DMS153 treated with DMSO at 0.1 percent for 48 hours (cell line): ENCODE measurements around the gene FHIT.

Experiments used
- DNase-seq: peaks from one replicate; lab custom pipeline; 2025; ENCODE audit not compliant: unreplicated experiment; lab: John Stamatoyannopoulos, UW

FHIT gene

DNA sequence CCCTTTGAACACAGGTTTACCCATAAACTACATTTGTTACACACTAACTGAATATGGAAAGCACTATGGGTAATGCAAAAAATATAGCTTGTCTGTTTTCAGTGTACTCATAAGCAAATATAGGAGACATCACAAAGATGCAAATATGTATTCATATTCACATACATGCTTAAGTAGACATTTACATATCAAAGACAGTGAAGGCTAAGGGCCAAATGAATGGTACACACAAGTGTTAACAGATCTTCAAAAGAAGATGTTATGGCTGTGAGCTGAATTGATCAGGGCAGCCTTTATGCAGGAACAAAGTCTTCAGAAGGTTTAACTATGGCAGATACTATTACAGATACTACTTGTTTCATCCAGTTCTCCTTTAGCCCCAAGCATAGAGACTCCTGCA, 384.1 kb downstream of the FHIT start:
- no peak for DNase-seq

DNA sequence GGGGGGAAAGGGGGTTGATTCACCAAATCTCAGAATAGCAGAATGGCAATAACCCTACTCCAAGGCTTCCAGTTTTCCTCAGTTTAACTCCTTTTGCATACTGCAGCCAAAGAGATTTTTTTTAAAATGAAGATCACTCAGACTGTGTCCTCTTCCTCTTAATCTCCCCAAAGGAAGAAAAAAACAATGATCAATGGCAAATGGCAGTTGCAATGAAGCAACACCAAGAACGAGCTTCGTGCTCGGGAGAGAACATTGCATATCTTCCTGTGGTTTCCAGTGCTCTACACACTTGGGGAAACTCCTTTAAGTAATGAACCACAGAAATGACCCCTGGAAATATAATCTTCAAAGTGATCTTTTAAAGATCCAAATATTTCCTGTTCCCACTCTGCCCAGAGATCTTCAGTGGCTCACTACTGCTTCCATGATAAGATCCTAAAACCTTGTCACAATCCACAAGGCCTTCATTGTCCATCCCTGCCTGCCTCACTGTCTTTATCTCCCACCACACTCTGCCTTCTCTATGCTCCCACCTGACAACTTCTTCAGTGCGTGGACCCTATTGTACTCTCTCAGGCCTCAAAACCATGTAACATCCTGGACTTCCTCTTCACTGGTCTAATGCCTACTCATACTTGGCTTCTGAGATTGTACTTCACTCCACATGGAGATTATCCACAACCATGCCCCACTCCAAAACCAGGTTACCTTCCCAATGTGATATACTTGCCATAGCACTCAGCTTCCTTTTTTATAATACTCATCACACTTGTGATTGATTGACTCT, 394.8 kb downstream of the FHIT start:
- DNase-seq, result no peak

DNA sequence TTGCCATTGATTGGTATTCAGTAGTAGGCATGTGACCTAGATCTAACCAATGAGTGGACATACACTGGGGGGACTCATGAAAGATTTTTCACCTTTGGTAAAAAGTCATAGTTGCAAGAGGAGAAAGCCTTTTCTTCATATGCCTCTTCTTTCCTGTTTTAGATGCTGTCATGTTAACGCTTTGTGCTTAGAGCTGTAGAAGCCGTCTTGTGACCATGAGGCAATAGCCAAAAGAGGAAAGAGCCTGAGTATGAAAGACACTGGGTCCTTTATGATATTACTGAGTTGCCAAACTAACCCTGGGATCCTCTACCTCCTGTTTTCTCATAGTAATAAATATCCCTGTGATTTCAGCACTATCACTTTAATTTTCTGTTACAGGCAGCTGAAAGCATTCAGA, 396.0 kb downstream of the FHIT start:
- DNase-seq, result no peak

DNA sequence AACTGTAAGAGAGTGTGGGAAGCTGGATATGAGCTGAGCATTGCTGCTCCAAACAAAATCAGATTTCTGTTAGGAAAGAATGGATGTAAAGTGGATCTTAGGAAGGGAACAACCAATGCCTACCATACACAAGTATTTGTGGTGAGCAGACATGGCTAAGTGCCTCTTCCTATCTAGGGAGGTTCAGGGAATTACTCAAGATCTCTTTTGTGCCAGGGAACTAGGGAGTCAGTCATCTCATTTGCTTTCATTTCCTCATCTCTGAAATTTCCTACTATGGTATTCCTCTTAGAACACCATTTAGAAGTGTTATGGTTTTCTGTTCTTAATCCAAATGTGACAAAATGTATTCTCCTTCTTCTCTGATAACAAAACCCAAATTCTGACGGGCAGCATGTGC, 396.5 kb downstream of the FHIT start:
- DNase-seq, result no peak

DNA sequence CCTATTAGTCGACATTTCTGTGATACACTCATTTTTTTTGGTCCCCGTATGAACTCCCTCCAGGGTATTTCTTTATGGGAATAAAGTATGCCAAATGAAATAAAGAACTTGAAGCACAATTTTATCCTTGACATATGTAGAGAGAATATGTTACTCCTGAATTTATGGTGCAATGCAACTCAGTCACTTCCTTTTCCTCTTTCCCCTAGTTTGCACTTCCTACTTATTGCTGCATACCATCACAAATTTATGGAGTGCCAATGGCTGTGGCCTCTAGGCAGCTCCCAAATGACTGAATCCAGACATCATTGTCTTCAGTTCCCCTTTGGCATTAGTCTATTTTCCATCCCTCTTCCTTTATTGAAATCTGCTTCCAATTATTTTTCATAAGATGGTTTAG, 403.5 kb downstream of the FHIT start:
- no peak for DNase-seq

DNA sequence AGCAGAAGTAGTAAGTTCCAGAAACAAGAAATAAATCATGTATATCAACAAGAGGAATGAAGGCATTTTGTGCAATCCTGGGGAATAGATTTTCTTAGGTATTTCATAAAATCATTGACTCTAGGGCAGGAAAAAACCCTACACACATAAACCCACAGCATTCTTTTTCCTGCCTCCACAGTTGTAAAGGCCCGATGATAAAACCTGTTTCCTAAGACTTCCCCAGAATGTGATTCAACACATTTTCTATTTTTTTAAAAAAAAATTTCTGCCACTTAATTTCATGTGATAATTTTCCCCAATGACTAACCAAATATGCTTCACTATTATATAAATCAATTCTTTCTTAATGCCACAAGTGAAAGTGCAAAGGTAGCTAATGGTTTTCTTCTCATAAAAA, 407.0 kb downstream of the FHIT start:
- no peak for DNase-seq

DNA sequence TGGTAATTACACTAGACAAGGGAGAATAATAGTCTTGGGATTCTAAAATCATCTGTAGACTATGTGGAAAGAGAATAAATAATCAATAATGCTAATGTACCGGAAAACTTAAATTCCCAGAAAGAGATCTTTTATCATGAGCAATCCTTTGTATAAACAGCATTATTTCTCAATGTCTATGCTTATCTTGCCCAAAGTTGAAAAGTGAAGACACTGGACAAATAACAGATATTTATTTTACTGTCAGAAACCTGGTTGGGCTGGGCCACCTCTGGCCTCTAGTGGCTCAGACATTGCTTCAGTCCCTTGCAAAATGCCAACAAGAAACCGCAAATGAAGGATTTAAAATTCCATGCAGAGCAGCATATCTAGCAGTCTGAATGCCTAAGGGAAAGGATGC, 409.9 kb downstream of the FHIT start:
- no peak for DNase-seq

DNA sequence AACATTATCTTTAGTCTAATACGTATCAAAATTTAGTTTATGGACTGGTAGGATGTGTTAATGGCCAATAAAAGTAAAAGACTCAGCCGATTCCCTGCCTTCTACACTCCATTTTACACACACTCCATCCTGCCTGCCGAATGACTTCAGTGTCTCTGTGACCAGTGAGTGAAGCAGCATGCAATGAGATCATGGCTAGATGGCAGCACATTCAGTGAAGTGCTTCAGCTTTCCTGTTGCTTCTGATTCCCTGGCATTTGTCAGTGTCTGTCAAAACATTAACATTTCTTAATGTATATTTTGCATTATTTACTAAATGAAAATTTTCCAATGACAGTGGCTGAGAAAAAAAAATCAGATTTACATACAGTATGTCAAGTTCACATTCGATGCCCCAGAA, 412.0 kb downstream of the FHIT start:
- DNase-seq, result no peak

DNA sequence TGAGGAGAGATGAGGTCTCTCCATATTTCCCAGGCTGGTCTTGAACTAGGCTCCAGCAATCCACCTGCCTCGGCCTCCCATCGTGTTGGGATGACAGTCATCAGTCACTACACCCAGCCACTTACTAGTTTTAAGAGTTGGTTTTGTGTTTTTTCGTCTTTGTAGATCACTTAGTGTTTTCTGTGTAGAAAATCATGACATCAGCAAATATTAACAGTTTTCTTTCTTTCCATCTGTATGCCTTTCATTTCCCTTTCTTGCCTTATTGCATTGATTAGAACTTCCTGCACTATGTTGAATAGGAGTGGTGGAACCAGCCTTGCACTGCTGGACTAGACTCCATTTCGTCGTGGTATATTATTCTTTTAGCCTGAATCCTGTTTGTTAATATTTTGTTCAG, 415.5 kb downstream of the FHIT start:
- DNase-seq, result no peak

DNA sequence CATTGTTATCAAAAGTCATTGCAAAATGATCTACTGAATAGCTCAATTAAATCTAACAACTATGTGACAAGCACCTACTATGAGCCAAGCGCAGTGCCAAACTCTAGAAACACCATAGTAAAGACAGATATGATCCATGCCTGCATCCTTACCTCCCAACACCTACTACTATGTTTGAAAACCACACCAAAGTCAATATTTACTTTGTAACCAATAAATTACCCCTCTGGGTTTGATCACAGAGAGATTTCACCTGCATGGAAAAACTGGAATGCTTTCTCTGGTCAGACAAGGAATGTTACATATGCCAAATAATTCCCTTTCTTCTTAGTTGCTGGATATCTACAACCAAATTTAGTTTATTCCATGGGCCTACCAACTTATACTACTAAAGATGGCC, 422.2 kb downstream of the FHIT start:
- DNase-seq, result peak; percentile 0

DNA sequence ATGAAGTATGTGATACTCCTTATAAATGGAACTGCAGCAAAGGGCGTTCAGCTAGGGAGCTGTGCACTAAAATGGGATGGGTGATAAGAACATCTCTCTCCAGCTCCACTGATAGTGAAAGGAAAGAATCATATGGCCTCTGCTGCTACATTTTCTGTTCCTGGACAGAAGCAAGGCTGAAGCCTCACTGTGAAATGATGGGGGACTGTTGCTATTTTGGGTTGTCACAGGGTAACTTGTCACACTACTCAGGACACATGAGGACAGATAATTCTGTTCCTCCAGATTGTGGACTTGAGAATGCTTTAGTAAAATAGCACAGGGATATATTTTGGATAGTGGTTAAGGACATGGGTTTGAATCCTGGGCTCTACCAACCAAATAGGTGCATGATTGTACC, 423.6 kb downstream of the FHIT start:
- DNase-seq, result no peak

DNA sequence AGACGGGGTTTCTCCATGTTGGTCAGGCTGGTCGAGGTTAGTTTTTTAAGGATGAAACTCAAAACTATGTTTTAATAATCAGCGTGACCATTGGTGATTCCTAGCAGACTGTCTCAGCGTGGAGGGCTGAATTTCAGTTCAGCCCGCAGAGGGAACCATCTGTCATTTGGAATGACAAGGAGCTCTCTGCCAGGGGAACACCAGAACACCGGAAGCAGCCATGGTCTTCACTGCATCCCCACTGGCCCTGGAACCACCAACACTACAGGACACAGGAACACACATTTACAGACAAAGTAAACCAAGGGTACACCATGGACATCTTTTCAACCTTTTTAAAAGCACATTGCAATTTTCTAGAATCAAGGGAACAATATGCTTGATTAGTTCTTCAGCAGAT, 424.7 kb downstream of the FHIT start:
- no peak for DNase-seq

DNA sequence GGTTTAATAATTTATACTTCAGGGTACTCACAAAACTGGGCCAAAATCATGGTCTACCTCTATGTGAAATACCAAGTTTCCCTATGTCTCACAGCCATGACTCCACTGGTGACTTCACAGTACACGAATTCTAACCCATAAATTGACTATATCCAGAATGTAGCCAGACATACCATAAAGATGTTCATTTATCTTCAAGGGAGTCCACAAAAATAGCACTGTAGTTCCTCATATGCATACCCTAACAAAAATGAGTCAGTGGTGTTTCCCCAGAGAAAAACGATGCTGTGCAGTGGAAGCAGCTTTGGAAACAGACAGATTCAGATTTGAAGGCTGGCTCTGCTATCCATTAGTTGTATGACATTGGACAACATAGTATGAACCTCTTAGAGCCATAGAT, 438.8 kb downstream of the FHIT start:
- DNase-seq, result no peak

DNA sequence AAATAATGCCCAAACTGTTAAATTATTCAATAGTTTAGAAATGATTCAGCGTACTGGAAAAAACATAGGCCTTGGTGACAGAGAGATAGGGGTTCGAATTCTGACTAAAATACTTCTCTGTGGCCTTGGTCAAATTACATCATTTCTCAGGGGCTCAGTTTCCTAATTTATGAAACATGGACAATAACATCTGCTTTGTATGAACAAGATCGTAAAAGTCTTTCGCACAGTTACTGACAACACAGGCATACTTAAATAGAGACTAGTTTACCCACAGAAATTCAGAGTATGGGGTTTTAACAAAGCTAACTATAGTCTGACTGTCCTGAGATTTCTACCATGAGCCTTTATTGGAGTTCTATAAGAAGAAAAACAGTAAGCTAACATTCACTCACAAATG, 440.4 kb downstream of the FHIT start:
- no peak for DNase-seq

DNA sequence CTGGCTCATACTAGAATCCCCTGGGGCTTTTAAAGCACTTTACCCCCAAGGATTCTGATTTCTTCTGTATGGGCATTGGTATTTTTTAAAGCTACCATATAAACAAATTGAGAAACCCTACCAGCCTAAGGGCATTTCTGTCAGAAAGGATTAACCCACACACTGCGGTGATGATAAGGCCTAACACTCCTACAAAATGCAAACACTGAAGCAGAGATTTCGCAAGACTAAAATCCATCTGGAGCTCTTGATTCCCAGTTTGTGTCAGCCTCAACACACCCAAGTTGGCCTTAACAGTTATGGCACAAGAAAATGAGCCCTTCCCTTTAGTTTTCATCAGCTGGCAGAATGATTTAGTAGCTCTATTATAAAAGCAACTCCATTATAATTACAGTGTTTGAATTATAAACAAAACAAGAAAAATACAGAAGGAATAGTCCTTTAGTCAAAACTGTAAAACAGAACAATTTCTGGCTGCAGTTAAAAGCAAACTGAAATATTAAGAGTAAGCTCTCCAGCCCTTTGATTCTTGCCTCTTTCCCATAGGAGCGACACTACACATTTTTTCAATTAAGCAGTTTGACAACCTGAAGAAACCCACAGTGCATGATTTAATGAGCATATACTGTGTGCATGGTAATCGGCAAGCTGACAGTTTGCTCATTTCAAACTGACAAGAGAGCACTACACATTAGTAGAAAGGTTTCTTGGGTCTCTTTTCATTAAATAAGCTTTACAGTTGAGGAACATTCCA, 441.2 kb downstream of the FHIT start:
- no peak for DNase-seq

DNA sequence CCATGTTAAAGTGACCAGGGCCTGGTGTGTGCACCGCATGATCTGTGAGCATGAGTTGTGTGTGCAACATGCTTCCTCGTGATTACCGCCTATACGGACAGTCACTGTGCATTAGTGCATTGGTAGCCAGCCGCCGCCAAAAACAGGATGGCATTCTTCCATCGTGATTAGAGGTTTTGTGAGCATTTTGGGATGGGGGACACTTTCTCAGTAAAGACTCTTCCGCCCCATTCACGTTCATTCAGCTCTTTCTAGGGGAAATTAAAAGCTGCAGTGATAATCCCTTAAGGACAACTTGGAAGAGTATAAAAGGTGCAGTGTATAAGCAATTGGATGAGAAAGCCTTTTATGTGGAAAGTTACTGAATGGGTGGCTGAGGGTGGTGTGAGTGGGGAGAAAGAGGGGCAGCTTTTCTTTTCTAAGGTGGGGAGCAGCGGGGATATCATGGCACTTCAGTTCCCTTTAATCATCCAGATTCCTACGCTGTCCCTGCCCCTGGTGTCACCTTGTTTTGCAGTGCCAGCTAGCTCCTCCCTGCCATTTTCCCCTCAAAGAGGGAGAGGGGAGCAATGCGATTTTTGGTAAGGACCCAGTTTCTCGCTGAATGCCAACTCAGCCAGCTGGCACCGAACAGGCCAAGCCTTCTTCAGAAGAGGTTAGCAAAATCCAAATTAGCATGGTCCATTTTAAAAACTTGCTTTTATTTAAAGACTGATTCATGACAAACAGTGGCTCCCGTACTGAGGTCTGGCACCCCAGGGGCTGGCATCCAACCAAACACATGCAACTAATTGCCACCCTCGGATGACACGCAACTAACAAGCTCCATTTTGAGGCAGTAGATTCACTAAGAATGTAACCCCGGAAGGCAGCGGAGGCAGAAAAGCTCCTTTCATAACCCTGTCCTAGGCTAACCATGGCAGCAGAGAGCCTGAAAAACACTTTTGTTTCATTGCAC, 447.8 kb downstream of the FHIT start:
- DNase-seq, result no peak

DNA sequence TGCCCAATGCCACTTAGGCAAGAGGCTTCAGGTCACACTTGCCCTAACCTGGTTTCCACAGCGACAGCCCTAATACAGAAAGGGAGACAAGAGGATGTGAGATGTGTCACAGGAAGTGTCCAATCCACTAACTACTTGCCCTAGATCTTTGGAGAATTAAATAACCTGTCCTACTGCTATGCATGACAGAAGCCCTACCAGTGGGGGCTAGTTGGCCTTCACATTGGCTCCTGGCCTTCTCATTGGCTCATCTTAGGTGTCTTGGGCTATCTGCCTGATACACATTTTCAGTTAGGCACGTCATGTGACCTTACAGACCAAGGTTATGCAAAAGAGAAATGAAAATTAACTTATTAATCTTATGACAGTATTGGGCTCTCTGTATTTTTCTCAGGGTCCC, 449.9 kb downstream of the FHIT start:
- DNase-seq, result no peak

DNA sequence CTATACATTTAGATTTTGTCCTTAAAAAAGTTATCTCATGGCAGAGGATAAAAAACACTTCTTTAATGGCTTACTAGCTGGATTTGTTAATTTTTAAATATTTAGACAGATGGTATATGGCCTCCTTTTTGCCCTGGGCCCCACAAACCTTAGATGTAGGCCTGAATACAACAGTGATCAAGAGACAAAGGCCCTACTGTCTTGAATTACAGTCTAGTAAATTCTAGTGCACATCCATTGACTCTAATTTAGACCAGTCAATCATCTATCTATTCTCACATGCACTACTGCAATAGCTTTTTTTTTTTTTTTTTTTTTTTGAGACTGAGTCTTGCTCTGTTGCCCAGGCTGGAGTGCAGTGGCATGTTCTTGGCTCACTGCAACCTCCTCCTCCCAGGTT, 452.8 kb downstream of the FHIT start:
- DNase-seq, result no peak

DNA sequence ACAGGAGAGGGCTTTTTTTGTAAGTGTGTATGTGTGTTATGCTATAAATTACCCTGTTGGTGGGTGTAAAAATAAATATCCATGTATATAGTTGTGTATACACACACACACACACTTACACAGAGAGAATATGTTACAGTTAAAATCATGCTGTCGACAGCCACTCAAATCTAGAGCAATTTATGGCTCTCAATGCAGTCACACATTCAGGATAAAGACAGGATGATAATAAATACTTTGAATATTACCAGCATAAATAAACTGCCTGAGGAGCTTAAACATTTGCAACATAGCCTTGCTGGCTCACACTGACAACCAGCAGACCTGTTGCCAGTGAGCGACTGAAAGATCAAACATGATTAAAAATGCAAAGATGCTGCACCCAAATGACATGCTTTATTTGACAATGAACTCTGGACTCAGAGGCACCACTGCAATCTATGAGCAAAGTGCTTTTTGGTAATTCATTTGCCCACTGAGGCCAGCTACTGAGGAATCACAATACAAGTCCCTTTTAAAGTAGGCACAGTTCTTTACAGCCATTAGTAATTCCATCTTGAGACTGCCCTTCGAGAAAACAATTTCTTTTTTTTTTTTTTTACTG, 458.9 kb downstream of the FHIT start:
- peak; percentile 0 for DNase-seq

DNA sequence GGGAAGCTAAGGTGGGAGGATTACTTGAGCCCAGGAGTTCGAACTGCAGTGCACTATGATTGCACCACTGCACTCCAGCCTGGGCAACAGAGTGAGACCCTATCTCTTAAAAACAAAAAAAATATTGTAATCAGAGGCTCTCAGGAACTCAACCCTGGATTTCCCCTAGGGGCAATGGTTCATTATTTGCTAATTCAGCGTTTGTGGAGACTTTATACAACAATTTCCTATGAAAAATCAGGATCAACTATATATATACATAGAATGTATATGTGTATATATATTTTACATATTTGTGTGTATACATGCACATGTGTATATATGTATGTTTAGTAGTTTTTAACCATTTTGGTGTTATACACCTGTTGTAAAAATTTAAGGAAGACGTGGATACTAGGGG, 463.1 kb downstream of the FHIT start:
- DNase-seq, result no peak

DNA sequence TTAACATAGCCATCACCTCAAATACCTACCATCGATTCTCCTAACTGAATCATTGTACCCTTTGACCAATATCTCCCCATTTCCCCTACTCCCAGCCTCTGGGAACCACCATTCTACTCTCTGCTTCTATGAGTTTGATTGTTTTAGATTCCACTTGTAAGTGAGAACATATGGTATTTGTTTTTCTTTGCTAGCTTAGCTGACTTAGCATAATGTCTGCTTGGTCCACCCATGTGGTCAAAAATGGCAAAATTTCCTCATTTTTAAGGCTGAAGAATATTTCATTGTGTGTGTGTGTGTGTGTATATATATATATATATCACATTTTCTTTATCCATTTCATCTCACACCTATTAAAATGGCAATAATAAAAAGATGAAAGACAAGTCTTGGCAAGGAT, 469.3 kb downstream of the FHIT start:
- no peak for DNase-seq
